GM18508 (cell line): Measurements from ENCODE around the gene CELF3.
"Not testable (repeated sequence)": the region's sequence is repeated elsewhere in the genome, so short reads cannot be mapped to it uniquely, and the experiment has no call there.

ENCODE experiments used
- ATAC-seq: cut with Tn5 transposase; IDR thresholded peaks from one replicate; pipeline ENCODE4 v1.9.1; 2021; ENCODE audit warnings: moderate number of reproducible peaks; ENCODE audit not compliant: insufficient read depth, unreplicated experiment

CELF3 gene

DNA sequence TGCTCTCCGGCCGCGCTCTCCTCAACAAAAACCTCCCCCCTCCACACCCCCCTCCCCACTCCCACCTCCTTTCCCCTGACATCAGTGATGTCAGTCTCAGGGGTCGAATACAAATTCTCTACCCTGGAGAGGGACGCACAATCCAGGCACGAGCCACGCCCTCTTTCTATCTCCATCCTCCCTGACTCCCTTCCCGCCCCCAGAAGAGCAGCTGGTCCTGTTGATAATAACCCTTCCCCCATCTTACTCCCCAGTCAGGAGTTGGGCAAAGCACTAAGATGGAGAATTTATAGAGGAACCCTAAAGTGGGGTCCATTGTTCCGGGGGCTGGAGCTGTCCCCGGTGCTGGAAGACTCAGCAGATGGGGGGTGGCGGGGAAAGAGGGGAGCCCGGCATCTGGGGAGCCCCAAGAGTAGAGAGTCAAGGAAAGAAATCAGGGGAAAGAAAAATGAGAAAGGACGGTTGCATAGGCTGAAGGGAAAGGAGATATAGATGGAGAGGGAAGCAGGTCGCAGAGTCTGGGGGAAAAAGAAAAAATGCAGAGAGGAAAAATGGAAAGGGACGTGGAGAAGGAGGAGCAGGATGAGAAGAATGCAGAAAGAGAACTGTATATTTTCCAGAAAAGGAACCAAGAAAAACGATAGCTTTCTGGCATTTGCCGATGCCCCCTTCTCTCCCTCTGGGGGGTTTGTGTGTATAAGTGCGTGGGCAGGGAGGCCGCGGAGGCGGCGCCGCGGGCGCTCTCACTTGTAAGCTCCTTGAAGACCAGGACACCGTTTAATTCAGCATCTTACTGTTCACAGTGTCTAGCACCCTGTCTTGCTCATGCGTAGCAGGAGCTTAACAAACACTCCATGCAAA, at the start of gene CELF3:
TSS of gene CELF3 (minus strand) at position 33 of the 861 bp plus-strand sequence. CDS start 783 bp downstream, outside the sequence.
- ATAC-seq = no peak

DNA sequence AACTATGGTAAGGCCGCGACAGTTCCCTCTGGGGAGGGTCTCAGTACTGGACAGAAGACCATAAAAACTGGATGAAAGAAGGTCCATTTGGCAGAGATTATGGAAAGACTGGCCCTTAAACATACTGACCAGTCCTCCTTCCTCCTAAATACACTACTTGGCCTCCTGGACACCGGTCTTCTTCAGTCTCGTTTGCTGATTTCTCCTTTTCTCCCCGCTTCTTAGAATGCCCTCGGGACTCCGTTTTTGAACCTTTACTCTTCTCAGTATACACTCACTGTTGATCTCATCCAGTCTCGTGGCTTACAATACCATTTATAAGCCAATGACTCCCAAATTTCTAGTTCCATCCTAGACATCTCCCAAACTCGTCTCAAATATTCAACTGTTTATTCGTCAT, 47.4 kb upstream of the CELF3 start:
- no peak for ATAC-seq

DNA sequence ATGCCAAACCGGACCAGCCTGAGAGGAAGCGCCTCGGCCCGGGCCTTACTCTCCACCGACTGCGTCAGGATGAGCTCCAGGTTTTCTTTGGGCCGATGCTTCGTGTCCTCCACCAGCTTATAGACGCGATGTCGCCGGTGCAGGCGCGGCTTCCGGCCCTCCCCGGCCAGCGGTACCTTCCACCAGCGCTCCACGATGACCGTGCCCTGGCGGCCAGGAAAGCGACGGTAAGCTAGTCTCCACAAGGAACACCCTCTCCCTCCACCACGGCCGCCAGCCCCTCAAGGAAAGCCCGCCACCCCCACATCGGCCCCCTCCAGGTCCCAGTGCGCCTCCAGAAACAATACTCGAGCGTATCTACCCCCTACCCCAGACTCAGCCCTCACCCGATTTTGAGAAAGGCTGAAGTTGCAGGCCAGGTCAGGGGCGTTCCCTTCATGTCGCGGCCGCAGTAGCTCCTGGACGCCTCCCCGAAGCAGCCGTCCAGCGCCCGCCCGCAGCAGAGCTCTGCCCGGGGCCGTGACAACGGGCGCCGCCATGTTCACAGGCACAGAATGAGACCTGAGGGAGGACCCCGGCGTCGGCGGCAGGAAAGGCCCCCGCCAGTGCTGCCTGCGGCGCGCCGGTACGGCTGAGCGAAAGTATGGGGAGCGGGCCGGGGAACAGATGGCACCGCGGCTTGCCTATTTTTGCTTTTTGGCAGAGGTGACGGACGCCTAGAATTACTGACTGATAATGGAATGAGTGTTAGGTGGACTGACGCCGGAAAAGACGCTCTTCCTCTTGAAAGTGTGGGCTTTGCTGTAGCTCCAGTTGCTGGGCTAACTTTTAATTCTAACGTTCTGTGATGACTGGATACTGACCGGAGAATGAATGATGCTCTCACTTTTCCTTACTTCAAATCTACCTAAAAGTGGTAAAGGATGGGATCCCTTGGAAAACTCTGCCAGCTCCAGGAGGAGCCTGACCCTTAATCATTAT, 46.6 kb upstream of the CELF3 start, which contains the start of gene MRPL9:
TSS of gene MRPL9 (minus strand) at position 556 of the 981 bp plus-strand sequence. CDS start at position 539, 17 bp downstream.
- no peak for ATAC-seq

DNA sequence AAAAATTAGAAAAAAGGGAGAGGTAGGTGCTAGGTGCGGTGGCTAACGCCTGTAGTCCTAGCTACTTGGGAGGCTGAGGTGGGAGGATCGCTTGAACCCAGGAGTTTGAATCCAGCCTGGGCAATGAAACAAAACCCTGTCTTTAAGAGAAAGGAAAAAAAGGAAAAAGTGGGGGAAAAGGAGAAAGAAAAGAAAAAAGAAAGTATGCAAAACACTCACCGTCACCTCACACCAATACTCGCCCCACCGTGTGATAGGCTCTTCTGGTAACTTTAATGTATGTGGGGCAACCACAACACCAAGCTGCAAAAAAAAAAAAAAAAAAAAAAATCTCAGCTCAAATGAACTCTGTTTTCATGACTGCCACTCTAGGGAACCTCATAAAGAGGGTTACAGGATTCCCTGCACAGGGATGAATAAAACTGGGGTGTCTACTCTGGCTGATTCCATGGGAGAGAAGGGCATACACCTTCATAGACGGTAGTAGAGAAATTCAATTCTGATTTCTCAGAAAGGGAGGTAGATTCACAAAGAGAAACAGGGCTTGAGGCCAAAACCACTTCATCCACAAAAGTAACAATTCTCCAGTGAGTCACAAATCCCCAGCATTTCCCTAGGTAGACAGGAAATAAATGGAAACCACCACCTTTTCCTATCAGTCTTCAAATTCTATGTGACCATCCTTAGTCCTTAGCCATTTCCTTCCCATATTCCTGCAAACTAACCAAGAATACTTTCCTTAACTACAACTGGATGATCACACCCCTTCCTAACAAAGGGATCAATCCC, 44.2 kb upstream of the CELF3 start:
- ATAC-seq = no peak

DNA sequence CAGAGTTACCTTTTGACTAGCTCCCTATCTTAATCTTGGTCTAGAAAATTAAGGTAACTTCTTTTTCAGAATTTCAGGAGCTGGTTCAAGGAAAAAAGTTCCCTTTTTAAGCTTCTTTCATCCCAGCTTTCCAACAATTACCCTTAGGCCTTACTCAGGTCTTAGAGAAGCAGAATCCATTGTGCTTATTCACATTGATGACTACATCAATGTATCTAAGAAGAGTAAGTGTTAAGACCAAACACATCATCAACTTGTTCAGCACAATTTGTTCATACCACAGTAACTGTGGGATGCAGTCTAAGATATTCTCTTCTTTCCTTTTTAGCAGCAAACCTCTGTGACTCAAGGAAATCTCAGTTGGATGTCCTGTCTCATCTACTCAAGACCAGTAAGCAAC, 42.6 kb upstream of the CELF3 start:
- no peak for ATAC-seq

DNA sequence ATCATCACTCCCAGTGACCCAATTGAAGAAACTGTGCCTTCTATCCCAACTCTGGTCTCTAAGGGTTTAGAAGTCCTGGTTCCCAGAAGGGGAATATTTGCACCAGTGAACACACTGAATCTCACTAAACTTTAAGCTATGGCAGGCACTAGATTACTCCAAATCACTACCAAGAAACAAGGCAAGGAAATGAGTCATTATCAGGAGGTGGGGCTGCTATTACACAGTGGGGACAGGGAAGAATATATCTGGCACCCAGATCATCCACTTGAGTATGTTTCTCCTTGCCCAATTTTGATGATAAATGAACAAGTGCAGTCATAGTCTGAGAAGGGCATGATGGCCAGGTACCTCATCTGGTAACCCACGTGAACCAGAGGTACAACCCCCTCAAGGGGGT, 39.7 kb upstream of the CELF3 start:
- ATAC-seq = no peak

DNA sequence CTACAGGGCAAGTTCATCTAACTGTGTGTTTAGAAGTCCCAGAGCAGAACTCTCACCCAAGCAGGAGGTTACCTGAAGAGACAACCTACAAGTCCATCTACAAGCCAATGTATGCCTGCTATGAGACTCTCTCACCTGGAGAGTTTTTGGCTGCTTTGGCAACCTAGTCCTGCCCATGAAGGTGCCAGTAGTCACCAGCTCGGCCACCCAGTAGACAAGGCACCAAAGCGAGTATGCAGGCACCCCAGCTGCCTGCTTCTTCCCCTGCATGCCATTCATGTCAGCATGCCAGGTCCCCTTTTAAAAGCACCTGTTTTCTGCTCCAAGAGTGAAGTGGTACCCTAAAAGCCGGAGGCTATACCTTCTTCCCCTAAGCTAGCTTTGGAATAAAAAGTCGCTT, 24.9 kb upstream of the CELF3 start:
- no peak for ATAC-seq

DNA sequence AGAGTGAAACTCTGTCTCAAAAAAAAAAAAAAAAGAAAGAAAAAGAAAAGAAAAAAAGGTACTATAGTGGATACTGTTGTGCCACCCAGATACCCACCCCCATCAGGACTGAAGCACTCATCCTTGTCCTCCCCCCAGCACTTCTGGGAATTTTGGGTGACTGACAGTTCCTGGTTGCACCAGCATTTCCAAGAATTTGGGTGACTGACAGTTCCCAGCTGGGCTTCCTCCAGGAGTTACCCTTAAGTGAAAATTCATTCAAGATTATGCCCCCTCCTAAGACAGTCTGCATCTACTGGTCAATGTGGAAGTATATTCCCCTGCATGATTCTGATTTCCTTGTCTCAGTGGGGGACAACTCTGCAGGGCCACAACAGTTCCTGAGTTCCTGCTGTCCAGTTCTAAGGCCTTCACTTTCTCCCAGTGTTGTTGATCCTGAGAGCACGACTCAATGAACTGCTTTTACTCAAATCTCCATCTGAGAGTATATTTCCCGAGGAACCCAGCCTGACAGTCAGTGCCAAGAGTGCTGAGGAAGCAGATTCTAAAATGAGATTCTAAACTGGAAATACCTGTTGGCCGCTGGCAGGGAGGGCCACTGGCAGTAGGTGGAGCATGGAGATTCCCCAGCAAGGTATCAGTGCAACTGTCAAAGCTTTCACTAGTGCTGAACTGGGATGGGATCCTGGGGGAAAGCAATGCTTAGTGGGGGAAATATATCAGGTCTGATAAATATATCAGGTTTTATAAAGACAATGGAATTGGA, 23.2 kb upstream of the CELF3 start:
- no peak for ATAC-seq

DNA sequence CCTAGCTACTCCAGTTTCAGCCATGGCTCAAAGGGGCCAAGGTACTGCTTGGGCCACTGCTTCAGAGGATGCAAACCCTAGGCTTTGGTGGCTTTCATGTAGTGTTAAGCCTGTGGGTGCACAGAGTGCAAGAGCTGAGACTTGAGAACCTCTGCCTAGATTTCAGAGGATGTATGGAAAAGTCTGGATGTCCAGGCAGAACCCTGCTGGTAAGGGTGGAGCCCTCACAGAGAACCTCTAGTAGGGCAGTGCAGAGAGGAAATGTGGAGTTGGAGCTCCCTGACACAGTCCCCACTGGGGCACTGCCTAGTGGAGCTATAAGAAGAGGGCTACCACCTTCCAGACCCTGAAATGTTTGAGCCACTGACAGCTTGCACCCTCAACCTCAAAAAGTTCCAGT, 20.9 kb upstream of the CELF3 start:
- ATAC-seq = no peak

DNA sequence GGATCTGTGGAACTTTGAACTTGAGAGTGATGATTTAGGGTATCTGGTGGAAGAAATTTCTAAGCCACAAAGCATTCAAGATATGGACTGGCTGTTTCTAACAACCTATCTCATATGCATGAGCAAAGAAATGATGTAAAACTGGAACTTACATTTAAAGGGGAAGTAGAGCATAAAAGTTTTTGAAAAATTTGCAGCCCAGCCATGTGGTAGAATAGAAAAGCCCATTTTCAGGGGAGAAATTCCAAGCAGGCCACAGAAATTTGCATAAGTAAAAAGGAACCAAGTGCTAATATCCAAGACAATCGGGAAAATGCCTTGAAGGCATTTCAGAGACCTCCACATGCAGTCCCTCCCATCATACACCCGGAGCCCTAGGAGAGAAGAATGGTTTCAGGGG, 20.4 kb upstream of the CELF3 start:
- no peak for ATAC-seq

DNA sequence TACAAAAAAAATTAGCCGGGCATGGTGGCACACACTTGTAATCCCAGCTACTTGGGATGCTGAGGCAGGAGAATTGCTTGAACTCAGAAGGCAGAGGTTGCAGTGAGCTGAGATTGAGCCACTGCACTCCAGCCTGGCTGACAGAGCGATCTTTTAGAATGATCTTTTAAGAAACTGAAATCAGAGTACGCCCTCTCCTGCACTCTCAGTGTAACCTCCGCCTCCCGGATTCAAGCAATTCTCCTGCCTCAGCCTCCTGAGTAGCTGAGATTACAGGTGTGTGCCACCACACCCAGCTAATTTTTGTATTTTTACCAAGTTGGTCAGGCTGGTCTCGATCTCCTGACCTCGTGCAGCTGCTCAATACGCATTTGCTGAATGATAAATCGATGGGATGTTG, 17.4 kb upstream of the CELF3 start:
- not testable (repeated sequence) for ATAC-seq

DNA sequence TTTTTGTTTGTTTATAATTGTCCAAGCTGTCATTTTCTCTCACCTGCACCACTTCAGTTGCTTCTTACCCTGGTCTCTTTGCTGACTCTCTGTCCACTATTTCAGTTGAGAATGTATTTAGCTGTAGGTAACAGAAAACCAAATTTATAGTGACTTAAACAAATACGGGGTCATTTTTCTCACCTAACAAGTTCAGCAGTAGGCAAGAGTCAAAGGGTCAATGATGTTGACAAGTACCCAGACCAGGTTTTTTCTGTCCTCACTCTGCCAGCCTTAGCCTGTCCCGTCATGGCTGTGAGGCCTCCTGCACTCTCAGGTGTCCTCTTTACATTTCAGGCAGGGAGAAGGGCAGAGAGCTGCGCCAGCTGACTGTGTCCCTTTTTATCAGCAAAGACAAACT, 16.5 kb upstream of the CELF3 start:
- no peak for ATAC-seq

DNA sequence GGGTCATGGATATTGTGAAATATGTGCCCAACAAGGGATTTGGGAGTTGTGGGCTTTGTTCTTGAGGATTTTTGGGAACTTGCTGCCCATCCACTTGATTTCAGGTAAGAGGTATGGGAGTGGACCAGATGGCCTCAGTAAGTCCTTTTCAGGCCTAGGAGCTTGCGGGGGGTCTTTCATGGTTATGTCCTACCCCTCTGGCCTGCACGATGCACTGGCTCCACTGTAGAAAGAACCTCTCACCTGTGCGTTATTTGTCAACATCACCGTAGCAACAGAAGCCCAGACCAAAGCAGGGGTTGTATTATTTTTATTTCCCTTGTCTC, 13.3 kb upstream of the CELF3 start:
- no peak for ATAC-seq

DNA sequence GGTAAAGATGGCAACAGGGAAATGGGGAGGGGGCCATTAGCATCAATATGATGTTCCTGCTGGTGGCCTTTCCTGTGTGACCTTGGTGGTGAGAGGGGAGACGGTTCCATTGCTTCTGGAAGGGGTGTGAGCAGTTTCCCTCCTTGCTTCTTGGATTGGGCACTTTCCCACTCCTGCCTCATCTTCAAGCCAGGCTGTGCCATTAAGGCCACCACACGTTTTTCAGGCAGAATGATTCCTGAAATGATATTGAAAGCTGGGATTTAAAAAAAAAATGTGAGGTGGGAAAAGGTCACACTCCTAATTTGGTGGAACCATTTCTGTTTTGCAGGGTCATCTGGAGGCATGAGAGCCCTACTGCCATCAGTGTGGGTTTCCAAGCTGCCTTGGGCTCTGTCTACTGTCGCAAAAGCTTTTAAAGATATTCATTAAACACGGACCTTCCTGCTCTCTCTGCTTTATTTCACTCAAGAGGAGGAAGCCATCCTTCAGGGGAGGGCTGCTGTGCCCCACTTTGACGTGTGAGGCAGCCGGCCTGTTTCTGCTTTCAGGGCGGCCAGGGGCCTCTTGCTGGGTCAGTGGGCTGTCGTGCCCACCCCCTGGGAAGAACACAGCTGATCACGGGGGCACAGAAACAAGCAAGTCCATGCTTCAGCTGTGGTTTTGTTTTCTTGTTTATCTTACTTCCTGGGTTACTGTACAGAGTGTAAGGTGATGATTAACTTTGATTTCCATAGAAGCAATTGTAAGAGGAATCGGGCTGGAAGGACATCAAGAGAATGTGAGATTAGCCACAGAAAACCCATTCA, 12.8 kb upstream of the CELF3 start:
- no peak for ATAC-seq

DNA sequence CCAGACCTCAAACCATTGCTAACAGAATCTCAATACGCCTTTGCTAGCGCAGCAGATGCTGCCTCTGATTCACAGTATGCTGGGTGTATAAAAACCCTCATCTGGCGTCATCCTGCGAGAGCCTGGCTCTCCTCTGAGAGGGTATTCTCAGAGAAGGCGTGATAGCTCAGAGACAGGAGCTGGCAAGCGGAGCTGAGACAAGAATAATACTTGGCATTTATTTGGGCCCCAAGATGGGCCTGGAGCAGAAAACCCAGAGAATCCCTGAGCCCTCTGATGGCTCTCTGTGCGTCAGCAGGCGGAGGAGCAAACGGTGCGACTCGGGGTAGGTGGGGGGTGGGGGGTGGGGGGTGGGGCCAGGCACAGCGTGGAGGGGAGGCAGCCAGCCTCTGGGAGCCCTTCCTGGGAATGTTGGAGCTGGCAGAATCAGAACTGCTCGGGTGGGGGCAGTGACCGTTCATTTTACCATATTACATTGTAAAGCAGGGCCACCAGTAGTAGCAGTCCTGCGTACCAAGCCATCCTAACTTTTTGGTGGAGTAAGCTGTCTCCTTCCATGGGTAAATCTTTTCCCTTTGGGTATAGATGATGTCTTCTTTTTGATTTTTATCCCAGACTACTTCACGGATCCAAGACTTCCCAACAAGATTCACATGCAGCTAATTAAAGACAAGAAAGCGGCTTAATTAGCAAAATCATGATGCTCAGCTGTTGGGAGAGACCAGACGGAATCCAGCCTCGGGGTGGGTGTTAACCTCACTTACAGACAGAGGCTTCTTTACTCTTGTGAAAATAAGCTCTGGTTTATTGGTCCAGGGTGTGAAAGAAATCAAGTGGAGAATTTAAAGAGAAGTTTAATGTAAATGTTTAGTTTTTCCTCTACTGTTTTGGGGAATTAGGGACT, 11.8 kb upstream of the CELF3 start:
- no peak for ATAC-seq

DNA sequence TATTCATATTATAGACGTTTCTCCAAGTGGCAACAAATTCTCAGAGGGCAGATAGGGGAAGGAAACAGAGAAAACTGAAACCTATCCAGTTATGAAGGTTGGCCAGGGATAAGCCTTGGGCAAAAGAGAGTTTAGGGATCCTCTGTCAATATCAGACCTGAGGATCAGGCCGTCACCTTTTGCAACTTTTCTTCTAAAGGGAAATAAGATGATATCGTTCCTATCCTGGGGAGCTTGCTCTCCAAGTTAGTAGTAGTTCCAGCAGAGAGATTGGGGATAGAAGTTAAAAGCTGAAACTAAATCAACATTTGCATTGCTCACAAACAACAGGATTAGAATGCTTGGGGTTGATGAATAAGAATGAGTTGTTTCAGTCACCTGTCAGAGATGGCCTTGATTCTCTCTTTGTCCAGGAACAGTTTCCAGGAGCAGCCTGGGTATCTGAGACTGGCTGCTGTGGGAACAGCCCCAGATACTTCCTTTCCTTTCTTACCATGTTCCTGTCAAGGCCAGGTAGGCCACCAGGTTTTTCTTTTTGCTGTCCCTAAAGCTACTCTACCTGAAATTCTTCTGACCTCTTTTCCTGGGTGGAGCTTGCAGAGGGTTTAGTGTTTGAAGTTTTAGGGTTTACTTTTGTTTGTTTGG, 7.2 kb upstream of the CELF3 start:
- ATAC-seq = no peak

DNA sequence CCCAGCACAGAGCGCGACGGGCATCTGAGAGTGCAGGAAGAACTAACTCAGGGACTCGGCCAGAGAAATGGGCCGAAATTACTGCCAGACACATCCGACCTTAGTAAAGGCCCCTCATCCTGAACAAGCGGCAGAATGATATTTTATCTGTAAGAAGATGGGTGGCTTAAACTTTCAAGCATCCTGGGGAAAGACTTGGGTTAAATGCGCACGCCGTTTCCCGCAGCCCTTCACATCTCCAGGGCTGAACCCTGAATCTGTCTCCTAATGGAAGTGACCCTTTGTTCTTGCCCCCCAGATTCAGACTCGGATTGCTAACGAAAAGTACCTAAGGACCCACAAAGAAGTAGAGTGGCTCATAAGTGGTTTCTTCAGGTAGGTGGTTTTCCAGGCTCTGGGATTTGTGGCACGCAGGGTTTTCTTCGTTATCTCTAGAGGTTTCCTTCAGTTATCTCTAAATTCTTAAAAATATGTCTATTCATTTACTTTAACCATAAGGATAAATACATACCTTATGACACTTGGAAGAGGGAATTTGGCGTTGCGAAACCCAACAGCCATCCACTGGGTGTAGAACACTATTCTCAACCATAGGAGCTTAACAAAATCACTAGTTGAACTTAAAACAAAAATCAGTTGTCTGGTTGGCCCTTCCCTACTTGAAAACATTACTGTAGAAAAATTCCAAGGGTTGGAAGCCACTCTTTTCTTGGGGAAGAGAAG, 5.3 kb upstream of the CELF3 start:
- no peak for ATAC-seq
